GM18870 (cell line): ENCODE measurements around the gene APOA5.
"Not testable (repeated sequence)": the region's sequence is repeated elsewhere in the genome, so short reads cannot be mapped to it uniquely, and the experiment has no call there.

Experiments
- ATAC-seq: cut with Tn5 transposase; IDR thresholded peaks from one replicate; pipeline ENCODE4 v1.9.1; 2021; ENCODE audit warnings: moderate library complexity; ENCODE audit not compliant: unreplicated experiment

The APOA5 gene

DNA sequence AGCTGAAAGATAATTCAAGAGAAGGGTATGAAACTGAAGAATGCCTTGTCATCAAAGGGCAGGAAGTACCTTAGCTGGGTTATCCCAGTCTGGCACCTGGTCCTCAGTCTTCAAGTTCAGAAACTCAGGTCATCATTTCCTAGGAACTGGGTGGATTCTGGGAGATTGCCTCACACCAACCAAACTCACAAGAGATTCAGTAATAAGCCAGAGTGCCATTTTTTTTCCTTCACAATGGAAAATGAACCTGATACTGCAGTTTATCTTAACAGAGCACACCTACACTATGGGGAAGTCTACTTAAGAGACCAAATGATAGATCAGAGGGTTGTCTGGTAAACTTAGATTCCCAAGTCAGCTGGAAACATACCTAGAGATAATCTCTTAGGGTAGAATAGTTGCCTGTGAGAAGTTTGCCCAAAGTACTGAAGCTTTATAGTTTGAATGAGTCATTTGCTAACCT, 15.1 kb downstream of the APOA5 start:
- ATAC-seq = no peak

DNA sequence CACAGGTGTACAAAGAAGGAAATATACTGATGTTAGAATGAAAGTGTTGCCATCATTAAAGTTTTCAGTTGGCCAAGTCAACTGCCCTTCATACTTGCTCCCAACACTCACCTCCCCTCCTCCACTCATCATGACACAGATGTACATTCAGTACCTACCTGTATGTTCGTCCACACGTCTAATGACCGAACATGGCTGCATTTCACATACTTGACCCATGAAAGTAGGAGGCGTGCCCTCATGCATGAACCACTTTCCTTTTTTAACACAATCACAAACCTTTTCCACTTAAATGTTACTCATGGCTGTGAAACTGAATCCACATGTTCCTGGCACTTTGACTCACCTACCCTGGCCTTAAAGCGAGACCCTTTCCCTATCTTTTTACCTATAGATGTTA, 15.7 kb downstream of the APOA5 start:
- ATAC-seq = no peak

DNA sequence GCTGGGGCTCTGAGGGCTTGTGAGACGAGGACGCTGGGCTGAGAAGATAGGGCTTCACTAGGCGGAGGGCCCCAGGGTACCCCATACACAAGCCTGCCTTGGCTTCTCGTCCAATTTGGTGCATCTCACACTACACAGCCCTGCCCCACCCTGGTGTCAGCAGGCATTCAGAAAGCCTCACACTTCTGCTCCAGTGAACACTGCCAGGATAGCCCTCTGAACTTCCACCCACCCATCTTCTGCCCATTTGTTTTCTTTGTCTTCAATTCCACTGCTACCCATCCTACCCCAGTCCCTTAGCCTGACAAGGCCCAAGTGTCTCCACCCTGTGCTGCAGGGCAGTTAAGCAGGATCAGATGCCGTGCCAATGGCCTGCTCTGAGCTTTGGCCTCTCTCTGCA, 17.0 kb downstream of the APOA5 start:
- ATAC-seq = no peak

DNA sequence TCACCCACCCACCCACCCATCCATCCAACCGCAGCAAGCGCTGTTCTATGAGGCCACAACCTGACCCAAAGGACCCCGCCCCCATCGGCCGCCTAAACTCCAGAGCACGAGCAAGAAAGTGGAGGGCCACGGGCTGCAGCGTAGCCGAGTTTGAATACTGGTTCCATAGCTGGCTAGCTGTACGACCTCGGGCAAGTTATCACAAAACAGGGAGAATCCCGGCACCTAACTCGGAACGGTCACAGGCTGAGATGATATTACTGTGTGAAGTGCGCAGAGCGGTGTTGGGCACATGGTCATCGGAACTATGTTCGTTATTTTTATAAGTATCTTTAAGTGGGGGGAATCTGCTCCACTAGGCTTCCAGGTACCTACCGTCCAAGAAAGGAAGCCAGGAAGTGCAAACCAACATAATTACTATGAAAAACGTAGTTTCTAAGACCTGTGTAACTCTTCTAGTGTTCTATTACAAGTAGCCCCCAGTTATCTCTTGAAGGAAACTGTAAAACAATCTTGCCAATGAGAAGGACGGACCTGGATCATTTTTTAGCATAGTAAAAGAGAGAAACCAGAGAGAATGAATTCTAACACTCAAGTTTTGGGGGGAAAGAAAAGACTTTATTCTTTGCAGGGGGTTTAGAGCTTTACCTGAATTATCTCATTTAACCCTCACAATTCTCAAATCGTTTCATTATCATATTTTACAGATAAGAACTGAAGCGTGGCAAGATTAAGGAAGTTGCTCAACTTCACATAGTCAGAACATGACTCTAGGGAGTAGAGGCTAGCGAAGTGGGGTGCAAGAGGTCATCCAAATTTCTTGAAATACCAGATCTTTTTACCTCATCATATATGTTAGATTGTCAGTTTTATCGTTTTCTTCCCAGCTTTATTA, 18.2 kb downstream of the APOA5 start:
- ATAC-seq = peak; percentile 33

DNA sequence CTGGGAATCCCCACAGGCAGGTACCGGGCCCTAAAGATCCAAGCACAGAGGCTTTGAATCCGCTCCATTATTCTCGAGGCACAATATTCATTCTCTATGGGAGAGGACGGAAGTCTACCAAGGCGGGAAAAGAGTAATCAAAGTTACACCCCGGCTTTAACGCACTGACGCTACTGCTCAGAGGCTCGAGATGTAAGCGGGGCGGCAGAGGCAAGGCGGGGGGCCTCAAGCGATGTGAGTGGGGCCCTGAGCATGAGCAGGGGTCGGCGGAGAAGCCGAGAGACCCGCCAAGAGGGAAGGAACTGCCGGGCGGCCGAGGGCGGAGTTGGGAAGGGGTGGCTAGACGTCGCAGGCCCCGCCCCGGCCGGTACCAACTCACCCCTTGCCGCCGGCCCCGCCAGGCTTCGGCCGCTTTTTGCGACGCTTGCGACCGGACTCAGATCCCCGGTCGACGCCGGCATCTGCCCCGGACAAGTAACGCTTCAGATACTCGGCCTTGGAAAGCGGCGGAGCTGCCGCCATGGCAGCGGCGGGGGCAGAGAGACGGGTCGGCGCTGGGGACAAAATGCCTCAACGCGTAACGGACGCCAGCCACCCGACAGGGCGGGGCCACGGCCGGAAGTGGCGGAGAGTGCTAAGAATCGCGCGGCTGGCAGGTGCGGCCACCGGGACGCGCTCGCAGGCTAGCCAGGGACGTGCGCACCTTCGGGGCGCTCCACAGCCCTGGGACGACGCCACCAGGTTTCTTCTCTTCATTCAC, 19.1 kb downstream of the APOA5 start, which contains the start of gene BUD13:
TSS of gene BUD13 (minus strand) at position 545 of the 760 bp plus-strand sequence. CDS start at position 522, 23 bp downstream.
- ATAC-seq = peak; percentile 62

DNA sequence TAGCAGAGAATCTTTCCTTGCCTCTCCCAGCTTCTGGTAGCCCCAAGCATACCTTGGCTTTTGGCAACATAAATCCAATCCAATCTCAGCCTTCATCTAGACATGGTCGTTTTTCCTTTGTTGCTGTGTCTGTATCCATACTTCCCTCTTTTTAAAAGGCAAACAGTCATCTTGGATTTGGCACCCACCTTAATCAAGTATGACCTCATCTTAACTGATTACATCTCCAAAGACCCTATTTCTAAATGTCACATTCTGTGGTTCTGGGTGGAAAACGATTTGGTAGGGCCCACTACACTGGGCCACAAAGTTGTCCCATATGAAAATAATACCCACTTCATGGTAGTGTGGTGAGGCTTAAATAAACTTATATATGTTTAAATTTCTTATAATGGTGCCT, 19.7 kb downstream of the APOA5 start:
- ATAC-seq = no peak

DNA sequence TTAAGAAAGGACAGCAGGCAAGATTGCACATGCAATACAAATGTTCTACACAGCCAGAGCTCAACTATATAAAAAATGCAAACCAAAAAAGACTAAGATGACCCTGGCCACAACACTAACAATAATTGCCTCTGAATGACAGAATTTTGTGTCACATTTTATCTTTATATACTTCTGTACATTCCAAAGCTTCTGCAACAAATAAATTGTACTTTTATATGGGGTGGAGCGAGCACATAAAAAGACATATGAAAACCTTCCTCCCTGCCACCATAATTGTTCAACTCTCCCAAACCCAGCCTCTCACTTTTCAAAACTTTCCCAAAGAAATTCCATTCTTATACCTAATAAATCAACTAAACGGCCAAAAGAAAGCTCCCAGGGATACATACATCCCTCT, 29.5 kb downstream of the APOA5 start:
- ATAC-seq = no peak

DNA sequence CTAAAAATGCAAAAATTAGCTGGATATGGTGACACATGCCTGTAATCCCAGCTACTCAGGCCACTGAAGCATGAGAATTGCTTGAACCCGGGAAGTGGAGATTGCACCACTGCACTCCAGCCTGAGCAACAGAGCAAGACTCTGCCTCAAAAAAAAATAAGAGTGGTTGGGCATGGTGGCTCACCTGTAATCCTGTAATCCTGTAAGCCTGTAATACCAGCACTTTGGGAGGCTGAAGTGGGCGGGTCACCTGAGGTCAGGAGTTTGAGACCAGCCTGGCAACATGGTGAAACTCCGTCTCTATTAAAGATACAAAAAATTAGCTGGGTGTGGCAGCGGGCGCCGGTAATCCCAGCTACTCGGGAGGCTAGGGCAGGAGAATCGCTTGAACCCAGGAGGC, 35.6 kb downstream of the APOA5 start:
- not testable (repeated sequence) for ATAC-seq

DNA sequence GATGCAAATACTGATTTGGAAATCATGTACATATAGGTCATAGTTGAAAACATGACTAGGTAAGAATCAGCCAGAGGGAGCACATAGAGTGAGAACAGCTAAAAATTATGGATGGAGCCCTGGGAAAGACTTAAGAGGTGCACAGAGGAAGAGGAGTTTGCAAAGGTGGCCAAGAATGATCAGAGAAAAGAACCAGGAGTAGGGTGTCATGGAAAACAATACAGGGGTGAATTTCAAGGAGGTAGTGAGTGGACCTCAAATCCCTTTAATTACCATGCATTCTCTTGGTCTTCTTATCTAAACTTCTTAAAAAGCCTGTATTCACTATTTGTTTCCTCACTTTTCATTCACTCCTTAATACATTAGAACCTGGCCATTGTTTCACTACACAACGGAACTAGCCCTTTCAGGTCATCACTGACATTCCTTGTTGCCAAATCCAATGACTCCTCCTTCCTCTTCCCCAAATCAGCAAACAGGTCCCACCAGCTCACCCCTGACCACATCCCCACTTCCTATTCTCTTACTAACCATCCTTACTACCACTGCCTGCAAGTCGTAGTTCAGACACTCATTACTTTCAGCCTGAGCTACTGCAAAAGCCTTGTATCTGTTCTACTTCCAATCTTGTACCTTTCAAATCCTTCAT, 41.5 kb downstream of the APOA5 start:
- no peak for ATAC-seq

DNA sequence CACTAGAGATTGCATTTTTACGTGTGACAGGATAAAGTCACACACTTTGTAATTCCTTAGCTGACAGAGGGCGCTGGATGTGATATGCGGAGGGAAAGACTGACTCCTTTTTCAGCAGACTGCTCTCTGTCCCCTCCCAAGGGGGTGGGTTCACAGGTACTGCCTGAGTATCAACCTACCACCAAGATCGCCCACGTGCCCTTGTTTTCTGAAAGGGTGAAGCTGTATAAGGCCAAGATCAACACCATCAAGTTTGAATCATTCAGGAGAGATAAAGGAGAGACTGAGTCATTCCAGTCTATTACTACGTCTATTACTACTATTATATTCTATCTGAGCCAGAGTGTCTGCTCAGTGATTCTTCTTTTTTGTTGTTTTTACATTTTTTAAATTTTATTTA, 49.6 kb downstream of the APOA5 start:
- ATAC-seq = no peak

DNA sequence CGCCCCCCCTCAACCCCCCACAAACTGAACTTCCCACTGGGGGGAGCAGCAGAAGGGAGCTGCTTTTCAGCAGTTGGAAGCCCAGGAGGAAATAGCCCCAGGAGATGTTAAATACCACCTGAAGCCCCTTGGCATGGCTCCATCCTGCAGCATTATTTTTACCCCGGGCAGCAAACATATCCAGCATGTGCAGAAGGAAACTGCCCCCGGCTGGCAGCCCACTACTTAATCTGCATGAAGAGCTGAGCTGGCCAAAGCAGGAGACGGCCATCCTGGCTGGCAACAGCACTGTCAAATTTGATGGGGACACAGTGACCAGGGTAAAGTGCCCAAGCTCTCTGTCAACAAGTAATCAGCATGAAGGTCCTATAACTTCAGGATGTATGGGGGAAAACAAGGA, 50.9 kb downstream of the APOA5 start:
- no peak for ATAC-seq
